ENCODE results near the gene GSTK1. TPM values are rescaled to one million over a fixed set of nuclear protein-coding genes. Genes with fewer than 3 reads are reported as not detected.
"Not testable (repeated sequence)": the region's sequence is repeated elsewhere in the genome, so short reads cannot be mapped to it uniquely, and the experiment has no call there.

The GSTK1 gene
- total RNA-seq = 245 TPM

GRCh38 chr7:143263266-143264195 is at the start of gene GSTK1:
GSTK1 (plus strand) TSS chr7:143263441; CDS start chr7:143263514, 73 bp downstream.
- no peaks in the 10 kb centered on the region for H3K27me3 ChIP-seq (ENCODE audit: insufficient read depth, low read length)
- H3K9me3 ChIP-seq (ENCODE audit: low read depth, low read length) = no peaks in the 10 kb centered on the region
- peaks cover 38% of the 10 kb centered on the region for H3K4me1 ChIP-seq (ENCODE audit: insufficient read depth, low read length)
- H3K4me3 ChIP-seq (ENCODE audit: low read length) = peak within 1 kb of the TSS; percentile 75

DNA sequence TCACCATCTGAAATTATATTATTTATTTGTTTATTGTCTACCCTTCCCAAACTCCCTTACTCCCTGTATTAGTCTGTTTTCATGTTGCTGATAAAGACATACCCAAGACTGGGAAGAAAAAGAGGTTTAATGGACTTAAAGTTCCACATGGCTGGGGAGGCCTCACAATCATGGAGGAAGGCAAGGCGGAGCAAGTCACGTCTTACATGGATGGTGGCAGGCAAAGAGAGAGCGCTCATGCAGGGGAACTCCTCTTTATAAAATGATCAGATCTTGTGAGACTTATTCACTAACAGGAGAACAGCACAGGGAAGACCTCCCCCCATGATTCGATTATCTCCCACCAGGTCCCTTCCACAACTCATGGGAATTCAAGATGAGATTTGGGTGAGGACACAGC is 49.8 kb upstream of the GSTK1 start:
- not testable (repeated sequence) for H3K27me3 ChIP-seq (ENCODE audit: insufficient read depth, low read length); H3K4me3 ChIP-seq (ENCODE audit: low read length); H3K9me3 ChIP-seq (ENCODE audit: low read depth, low read length); H3K4me1 ChIP-seq (ENCODE audit: insufficient read depth, low read length)

GRCh38 chr7:143214789-143215679 is 48.2 kb upstream of the GSTK1 start:
- Histone ChIP-seq H3K4me3 (ENCODE audit: low read length) (no peak overlapping the region), H3K9me3 (ENCODE audit: low read depth, low read length) (no peaks in the 10 kb centered on the region), H3K4me1 (ENCODE audit: insufficient read depth, low read length) (peaks cover 3% of the 10 kb centered on the region), H3K27me3 (ENCODE audit: insufficient read depth, low read length) (no peaks in the 10 kb centered on the region)

GRCh38 chr7:143216151-143216550 is 47.1 kb upstream of the GSTK1 start:
- Histone ChIP-seq H3K4me3 (ENCODE audit: low read length) (no peak overlapping the region), H3K4me1 (ENCODE audit: insufficient read depth, low read length) (peaks cover 3% of the 10 kb centered on the region), H3K27me3 (ENCODE audit: insufficient read depth, low read length) (no peaks in the 10 kb centered on the region), H3K9me3 (ENCODE audit: low read depth, low read length) (no peaks in the 10 kb centered on the region)

DNA sequence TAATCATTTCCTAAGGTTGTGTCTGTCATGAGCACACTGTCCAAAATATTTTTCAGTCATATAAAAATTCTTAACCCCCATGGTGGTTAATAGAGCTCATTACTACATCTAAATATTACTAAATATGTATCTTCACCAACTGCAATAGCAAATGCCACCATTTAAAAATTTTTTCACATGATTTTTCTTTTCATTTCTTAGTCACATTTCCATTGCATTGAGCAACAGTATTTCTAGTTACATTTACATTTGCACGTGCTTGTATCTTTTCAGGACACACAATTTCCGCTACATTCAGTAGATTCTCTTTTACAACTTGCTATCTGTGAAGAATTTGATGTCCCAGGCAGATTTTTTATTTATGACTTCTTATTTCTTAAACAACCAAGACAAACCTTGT is 46.6 kb upstream of the GSTK1 start:
- Histone ChIP-seq H3K9me3 (ENCODE audit: low read depth, low read length) (no peaks in the 10 kb centered on the region), H3K4me3 (ENCODE audit: low read length) (no peak overlapping the region), H3K27me3 (ENCODE audit: insufficient read depth, low read length) (no peaks in the 10 kb centered on the region), H3K4me1 (ENCODE audit: insufficient read depth, low read length) (peaks cover 3% of the 10 kb centered on the region)

- Histone ChIP-seq H3K4me1 (ENCODE audit: insufficient read depth, low read length) (peaks cover 14% of the 10 kb centered on the region), H3K9me3 (ENCODE audit: low read depth, low read length) (no peaks in the 10 kb centered on the region), H3K4me3 (ENCODE audit: low read length) (no peak overlapping the region), H3K27me3 (ENCODE audit: insufficient read depth, low read length) (no peaks in the 10 kb centered on the region)
Observed at GRCh38 chr7:143217806-143218205, 45.4 kb upstream of the GSTK1 start.

GRCh38 chr7:143221286-143221685 is 42.0 kb upstream of the GSTK1 start:
- Histone ChIP-seq H3K4me3 (ENCODE audit: low read length) (no peak overlapping the region), H3K4me1 (ENCODE audit: insufficient read depth, low read length) (peaks cover 24% of the 10 kb centered on the region), H3K9me3 (ENCODE audit: low read depth, low read length) (no peaks in the 10 kb centered on the region), H3K27me3 (ENCODE audit: insufficient read depth, low read length) (no peaks in the 10 kb centered on the region)

- H3K27me3 ChIP-seq (ENCODE audit: insufficient read depth, low read length) = no peaks in the 10 kb centered on the region
- H3K9me3 ChIP-seq (ENCODE audit: low read depth, low read length) = no peaks in the 10 kb centered on the region
- H3K4me1 ChIP-seq (ENCODE audit: insufficient read depth, low read length) = peaks cover 24% of the 10 kb centered on the region
- no peak within 1 kb of the TSS for H3K4me3 ChIP-seq (ENCODE audit: low read length)
Observed at GRCh38 chr7:143221737-143222136, 41.5 kb upstream of the GSTK1 start, which contains the start of gene TAS2R40. TAS2R40 (plus strand) TSS chr7:143222037; CDS start chr7:143222079, 42 bp downstream.

GRCh38 chr7:143222782-143223181 is 40.5 kb upstream of the GSTK1 start:
- peaks cover 26% of the 10 kb centered on the region for H3K4me1 ChIP-seq (ENCODE audit: insufficient read depth, low read length)
- H3K27me3 ChIP-seq (ENCODE audit: insufficient read depth, low read length) = no peaks in the 10 kb centered on the region
- H3K9me3 ChIP-seq (ENCODE audit: low read depth, low read length) = no peaks in the 10 kb centered on the region
- no peak overlapping the region for H3K4me3 ChIP-seq (ENCODE audit: low read length)

GRCh38 chr7:143223784-143224183 is 39.5 kb upstream of the GSTK1 start:
- H3K4me1 ChIP-seq (ENCODE audit: insufficient read depth, low read length) = peaks cover 36% of the 10 kb centered on the region
- H3K9me3 ChIP-seq (ENCODE audit: low read depth, low read length) = no peaks in the 10 kb centered on the region
- H3K4me3 ChIP-seq (ENCODE audit: low read length) = no peak overlapping the region
- no peaks in the 10 kb centered on the region for H3K27me3 ChIP-seq (ENCODE audit: insufficient read depth, low read length)

- no peaks in the 10 kb centered on the region for H3K27me3 ChIP-seq (ENCODE audit: insufficient read depth, low read length)
- H3K9me3 ChIP-seq (ENCODE audit: low read depth, low read length) = no peaks in the 10 kb centered on the region
- no peak overlapping the region for H3K4me3 ChIP-seq (ENCODE audit: low read length)
- peaks cover 36% of the 10 kb centered on the region for H3K4me1 ChIP-seq (ENCODE audit: insufficient read depth, low read length)
Observed at GRCh38 chr7:143225047-143225446, 38.2 kb upstream of the GSTK1 start.

GRCh38 chr7:143227806-143228205 is 35.4 kb upstream of the GSTK1 start:
- Histone ChIP-seq H3K9me3 (ENCODE audit: low read depth, low read length) (no peaks in the 10 kb centered on the region), H3K4me1 (ENCODE audit: insufficient read depth, low read length) (peaks cover 25% of the 10 kb centered on the region), H3K27me3 (ENCODE audit: insufficient read depth, low read length) (no peaks in the 10 kb centered on the region), H3K4me3 (ENCODE audit: low read length) (no peak overlapping the region)

- H3K4me1 ChIP-seq (ENCODE audit: insufficient read depth, low read length) = peaks cover 17% of the 10 kb centered on the region
- H3K27me3 ChIP-seq (ENCODE audit: insufficient read depth, low read length) = peaks cover 9% of the 10 kb centered on the region
- no peak overlapping the region for H3K4me3 ChIP-seq (ENCODE audit: low read length)
- no peaks in the 10 kb centered on the region for H3K9me3 ChIP-seq (ENCODE audit: low read depth, low read length)
Observed at GRCh38 chr7:143229054-143229790, 34.0 kb upstream of the GSTK1 start.

GRCh38 chr7:143230602-143231457 is 32.4 kb upstream of the GSTK1 start:
- Histone ChIP-seq H3K4me1 (ENCODE audit: insufficient read depth, low read length) (peaks cover 24% of the 10 kb centered on the region), H3K4me3 (ENCODE audit: low read length) (no peak overlapping the region), H3K27me3 (ENCODE audit: insufficient read depth, low read length) (peaks cover 9% of the 10 kb centered on the region), H3K9me3 (ENCODE audit: low read depth, low read length) (peaks cover 6% of the 10 kb centered on the region)

Data from mononuclear cell (primary cell).